DOHH2 (cell line): Measurements from ENCODE around the gene NPAS2.

Experiments used
- H3F3A ChIP-seq: fragments of 200-600 bp; sonication (generic), shearing (Covaris generic); 2 replicates; pipeline ENCODE4 v1.6.0; 2016; ENCODE audit warnings: antibody characterized with exemption, mild to moderate bottlenecking; ENCODE audit not compliant: control insufficient read depth, insufficient read depth
- H3K27ac ChIP-seq: fragments of 200-600 bp; sonication (generic); 2 replicates; pipeline ENCODE4 v1.5.1; 2014; ENCODE audit warnings: low read depth, mild to moderate bottlenecking, low read length, moderate library complexity
- H3K27me3 ChIP-seq: fragments of 200-600 bp; sonication (generic); 2 replicates; pipeline ENCODE4 v1.6.1; 2014; ENCODE audit warnings: mild to moderate bottlenecking, low read length, mixed read lengths; ENCODE audit not compliant: control insufficient read depth
- H3K36me3 ChIP-seq: fragments of 200-600 bp; sonication (generic); 2 replicates; pipeline ENCODE4 v1.6.1; 2014; ENCODE audit warnings: mild to moderate bottlenecking, low read length, moderate library complexity, mixed read lengths; ENCODE audit not compliant: control insufficient read depth
- H3K4me1 ChIP-seq: fragments of 200-600 bp; sonication (generic); 2 replicates; pipeline ENCODE4 v1.6.1; 2014; ENCODE audit warnings: mild to moderate bottlenecking, low read length, mixed read lengths; ENCODE audit not compliant: control insufficient read depth
- H3K4me2 ChIP-seq: fragments of 200-600 bp; sonication (generic); 2 replicates; pipeline ENCODE4 v1.6.0; 2014; ENCODE audit warnings: mild to moderate bottlenecking, low read length, moderate library complexity
- H3K4me3 ChIP-seq: fragments of 200-600 bp; sonication (generic); 2 replicates; pipeline ENCODE4 v1.5.1; 2014; ENCODE audit warnings: mild to moderate bottlenecking, low read length, mixed read lengths
- H3K79me2 ChIP-seq: fragments of 200-600 bp; sonication (generic); 2 replicates; pipeline ENCODE4 v1.6.1; 2014; ENCODE audit warnings: mild to moderate bottlenecking, low read length, mixed read lengths; ENCODE audit not compliant: control insufficient read depth
- H3K9me2 ChIP-seq: fragments of 200-600 bp; sonication (generic); replicated peaks from 2 replicates; pipeline ENCODE4 v1.6.1; 2014; ENCODE audit warnings: mild to moderate bottlenecking, low read length, mixed read lengths; ENCODE audit not compliant: control insufficient read depth
- H3K9me3 ChIP-seq: fragments of 200-600 bp; sonication (generic); 2 replicates; pipeline ENCODE4 v1.6.1; 2014; ENCODE audit warnings: antibody characterized with exemption, low read length, mixed read lengths; ENCODE audit not compliant: control insufficient read depth, insufficient read depth
- H4K20me1 ChIP-seq: fragments of 200-600 bp; sonication (generic); 2 replicates; pipeline ENCODE4 v1.6.0; 2014; ENCODE audit warnings: low read depth, mild to moderate bottlenecking, antibody characterized with exemption, low read length, moderate library complexity; ENCODE audit not compliant: control insufficient read depth, insufficient read depth
- CTCF ChIP-seq: fragments of 200-600 bp; sonication (generic); IDR thresholded peaks from one replicate; pipeline ENCODE4 v1.5.1; 2014; ENCODE audit warnings: antibody characterized with exemption, mild to moderate bottlenecking, low read depth, low read length; ENCODE audit not compliant: poor library complexity, severe bottlenecking
- EZH2phosphoT487 ChIP-seq: fragments of 200-600 bp; sonication (generic); IDR thresholded peaks from 2 replicates; pipeline ENCODE4 v1.6.1; 2017; ENCODE audit warnings: borderline replicate concordance, mild to moderate bottlenecking, antibody characterized with exemption, low read length, moderate library complexity, mixed read lengths

NPAS2 gene

DNA sequence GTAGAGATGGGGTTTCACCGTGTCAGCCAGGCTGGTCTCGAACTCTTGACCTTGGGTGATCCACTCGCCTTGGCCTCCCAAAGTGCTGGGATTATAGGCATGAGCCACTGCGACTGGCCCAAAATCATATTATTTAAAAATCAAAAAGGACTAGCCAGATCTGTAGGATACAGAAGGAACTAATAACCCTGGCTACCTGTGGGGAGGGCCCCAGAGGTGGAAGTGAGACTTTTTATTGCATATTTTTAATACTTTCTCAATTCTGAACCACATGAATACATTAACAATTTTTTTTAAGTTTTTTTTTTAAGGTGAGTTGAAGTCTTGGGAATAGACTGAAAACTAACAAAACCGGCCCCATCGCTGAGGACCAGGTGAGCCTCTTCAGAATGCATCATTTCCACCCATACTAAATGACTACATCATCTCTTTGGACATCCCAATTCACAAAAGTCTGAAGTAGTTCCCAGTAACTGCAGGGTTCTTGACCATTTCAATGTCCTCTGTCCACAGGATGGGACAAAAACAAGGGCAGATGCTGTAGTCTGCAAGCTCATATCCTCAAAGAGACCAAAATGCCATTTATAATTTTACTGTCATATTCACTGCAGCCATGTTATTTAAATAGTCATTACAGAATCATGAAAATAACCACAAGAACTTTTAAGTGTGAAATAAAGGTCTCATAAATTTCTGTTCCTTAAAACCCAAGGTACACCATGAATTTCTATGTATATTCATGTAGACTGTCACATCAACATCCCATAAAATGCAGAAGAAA, 203.6 kb downstream of the NPAS2 start:
- no peaks in the 10 kb centered on the region for H3K9me3 ChIP-seq
- no peaks in the 10 kb centered on the region for H3F3A ChIP-seq
- H3K36me3 ChIP-seq: no peaks in the 10 kb centered on the region
- no peaks in the 10 kb centered on the region for H3K9me2 ChIP-seq
- no peaks in the 10 kb centered on the region for H3K4me1 ChIP-seq
- no peak overlapping the region for H3K4me3 ChIP-seq
- H3K4me2 ChIP-seq: no peak overlapping the region
- H3K27ac ChIP-seq: no peak overlapping the region
- H4K20me1 ChIP-seq: no peaks in the 10 kb centered on the region
- H3K27me3 ChIP-seq: no peaks in the 10 kb centered on the region
- no peaks in the 10 kb centered on the region for H3K79me2 ChIP-seq
- TF ChIP-seq EZH2phosphoT487 (no peak), CTCF (no peak)

- no peak overlapping the region for H3K4me2 ChIP-seq
- H3K4me3 ChIP-seq: no peak overlapping the region
- H3K9me2 ChIP-seq: no peaks in the 10 kb centered on the region
- no peaks in the 10 kb centered on the region for H3K4me1 ChIP-seq
- no peak overlapping the region for H3K27ac ChIP-seq
- H3K9me3 ChIP-seq: no peaks in the 10 kb centered on the region
- no peak for TF ChIP-seq EZH2phosphoT487
- no peak for TF ChIP-seq CTCF
- H3F3A ChIP-seq: no peaks in the 10 kb centered on the region
- H4K20me1 ChIP-seq: no peaks in the 10 kb centered on the region
- no peaks in the 10 kb centered on the region for H3K27me3 ChIP-seq
- H3K36me3 ChIP-seq: no peaks in the 10 kb centered on the region
- H3K79me2 ChIP-seq: no peaks in the 10 kb centered on the region
Observed at GRCh38 chr2:101025561-101025960, 205.6 kb downstream of the NPAS2 start.

DNA sequence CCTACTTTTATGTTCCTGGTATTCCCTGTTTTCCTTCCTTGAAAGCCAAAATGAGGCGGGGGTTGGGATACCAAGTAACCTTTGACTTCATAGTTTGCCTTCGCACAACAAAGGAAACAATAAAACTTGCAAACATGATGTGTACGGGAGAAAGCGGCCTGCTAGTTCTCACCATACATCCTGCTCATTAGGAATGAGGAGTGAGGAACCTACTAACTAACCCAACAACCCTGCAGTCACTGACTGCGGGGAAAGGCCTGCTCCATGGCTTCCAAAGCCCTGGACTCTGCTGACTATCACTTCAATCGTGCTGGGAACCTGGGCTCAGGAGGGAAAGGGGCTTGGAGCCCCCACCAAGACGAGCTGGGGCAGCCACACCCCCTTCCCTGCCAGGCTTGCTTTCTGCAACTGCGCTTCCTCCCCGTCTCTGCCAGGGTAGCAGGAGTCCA, 206.3 kb downstream of the NPAS2 start:
- H3K27ac ChIP-seq: no peak overlapping the region
- TF ChIP-seq EZH2phosphoT487 (no peak), CTCF (no peak)
- no peaks in the 10 kb centered on the region for H3K9me2 ChIP-seq
- H3F3A ChIP-seq: no peaks in the 10 kb centered on the region
- H3K36me3 ChIP-seq: no peaks in the 10 kb centered on the region
- no peak overlapping the region for H3K4me3 ChIP-seq
- no peaks in the 10 kb centered on the region for H3K27me3 ChIP-seq
- H3K9me3 ChIP-seq: no peaks in the 10 kb centered on the region
- no peaks in the 10 kb centered on the region for H3K79me2 ChIP-seq
- H3K4me2 ChIP-seq: no peak overlapping the region
- no peaks in the 10 kb centered on the region for H3K4me1 ChIP-seq
- H4K20me1 ChIP-seq: no peaks in the 10 kb centered on the region
